C4-2B (cell line): Measurements from ENCODE around the gene GDPD1.

Experiments used
- ZFX ChIP-seq: fragments of 450-650 bp; IDR thresholded peaks from 2 replicates; pipeline ENCODE4 v1.6.1; 2017
- TF ChIP-seq, protein P1 (sequence below): fragments of 450-650 bp; conservative IDR thresholded peaks from 2 replicates; pipeline ENCODE4 v1.5.1; 2017; ENCODE audit warnings: mild to moderate bottlenecking

GRCh38 chr17:59284317-59284716 is 64.0 kb downstream of the GDPD1 start:
- TF ChIP-seq, protein P1, sequence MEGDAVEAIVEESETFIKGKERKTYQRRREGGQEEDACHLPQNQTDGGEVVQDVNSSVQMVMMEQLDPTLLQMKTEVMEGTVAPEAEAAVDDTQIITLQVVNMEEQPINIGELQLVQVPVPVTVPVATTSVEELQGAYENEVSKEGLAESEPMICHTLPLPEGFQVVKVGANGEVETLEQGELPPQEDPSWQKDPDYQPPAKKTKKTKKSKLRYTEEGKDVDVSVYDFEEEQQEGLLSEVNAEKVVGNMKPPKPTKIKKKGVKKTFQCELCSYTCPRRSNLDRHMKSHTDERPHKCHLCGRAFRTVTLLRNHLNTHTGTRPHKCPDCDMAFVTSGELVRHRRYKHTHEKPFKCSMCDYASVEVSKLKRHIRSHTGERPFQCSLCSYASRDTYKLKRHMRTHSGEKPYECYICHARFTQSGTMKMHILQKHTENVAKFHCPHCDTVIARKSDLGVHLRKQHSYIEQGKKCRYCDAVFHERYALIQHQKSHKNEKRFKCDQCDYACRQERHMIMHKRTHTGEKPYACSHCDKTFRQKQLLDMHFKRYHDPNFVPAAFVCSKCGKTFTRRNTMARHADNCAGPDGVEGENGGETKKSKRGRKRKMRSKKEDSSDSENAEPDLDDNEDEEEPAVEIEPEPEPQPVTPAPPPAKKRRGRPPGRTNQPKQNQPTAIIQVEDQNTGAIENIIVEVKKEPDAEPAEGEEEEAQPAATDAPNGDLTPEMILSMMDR = no peak
- no peak for TF ChIP-seq ZFX
